Heart left ventricle (tissue), 16 donors: ENCODE results near the gene NR3C1. TPM values are rescaled to one million over a fixed set of nuclear protein-coding genes. Genes with fewer than 3 reads are reported as not detected.

Experiments used
- ATAC-seq, 4 donors: fragments of 200-7000 bp; cut with Tn5 transposase; one replicate each; pipeline ENCODE4 v1.9.1; 2020 to 2022; ENCODE audit warnings: moderate library complexity in 4 of 4, mild to moderate bottlenecking in 3 of 4, moderate number of reproducible peaks in 1 of 4
- DNase-seq, 5 donors: peaks; one replicate each; pipeline ENCODE4 v3.0.0-alpha.2; 2020
- H3K27ac ChIP-seq, 12 donors: fragments of 200-600 bp; sonication (generic) in 4 of 12; one replicate each; pipeline versions ENCODE4 v1.5.0 to v1.8.0; 2016 to 2022; ENCODE audit warnings: mild to moderate bottlenecking in 2 of 12
- H3K27me3 ChIP-seq, 9 donors: fragments of 200-600 bp; sonication (generic) in 2 of 9; one replicate each; pipeline versions ENCODE4 v1.5.1 to v1.8.0; 2016 to 2022; ENCODE audit warnings: mild to moderate bottlenecking in 3 of 9
- H3K36me3 ChIP-seq, 9 donors: fragments of 200-600 bp; sonication (generic) in 2 of 9; one replicate each; pipeline versions ENCODE4 v1.5.0 to v1.8.0; 2018 to 2022; ENCODE audit warnings: mild to moderate bottlenecking in 2 of 9
- H3K4me1 ChIP-seq, 12 donors: fragments of 200-600 bp; sonication (generic) in 4 of 12; one replicate each; pipeline versions ENCODE4 v1.5.0 to v1.8.0; 2016 to 2022; ENCODE audit warnings: mild to moderate bottlenecking in 3 of 12
- H3K4me3 ChIP-seq, 12 donors: fragments of 200-600 bp; sonication (generic) in 4 of 12; one replicate each; pipeline versions ENCODE4 v1.5.0 to v1.8.0; 2017 to 2022; ENCODE audit warnings: mild to moderate bottlenecking in 9 of 12, moderate library complexity in 4 of 12
- H3K9me3 ChIP-seq, 12 donors: fragments of 200-600 bp; sonication (generic) in 4 of 12; one replicate each; pipeline versions ENCODE4 v1.5.0 to v1.8.0; 2016 to 2022; ENCODE audit warnings: mild to moderate bottlenecking in 1 of 12
- CTCF ChIP-seq, 12 donors: fragments of 200-600 bp; sonication (generic) in 4 of 12; IDR thresholded peaks; one replicate each; pipeline versions ENCODE4 v1.5.0 to v1.8.0; 2018 to 2022; ENCODE audit warnings: antibody characterized with exemption in 12 of 12, mild to moderate bottlenecking in 5 of 12
- POLR2A ChIP-seq, 2 donors: fragments of 450-650 bp; IDR thresholded peaks; one replicate each; pipeline ENCODE4 v1.6.1; 2017; ENCODE audit warnings: antibody characterized with exemption in 2 of 2, mild to moderate bottlenecking in 2 of 2, moderate library complexity in 2 of 2
- WGBS, 4 donors: extraction: QIAGEN DNeasy Blood & Tissue Kit in 2 of 4; methylation state at CpG; one replicate each; pipeline versions ENCODE4 v1.1.5 to v1.1.7; 2013 to 2018; 5-methylcytosine and 5-hydroxymethylcytosine counted together
- intact Hi-C, 10 donors: fragments of 100-400 bp; cut with DNase I; formaldehyde crosslinking; loops; one replicate each; pipeline versions ENCODE4 v1.11.1 to v1.14.2; 2022
- polyA plus RNA-seq, 2 donors: library from polyadenylated mRNA; stranded (reverse); fragments of 200-250 nt; gene quantifications; one replicate each; pipeline ENCODE4 v1.2.3, GENCODE V29; 2013
- total RNA-seq, 9 donors: library from RNA; depleted of rRNA in 2 of 9; stranded (reverse); fragments of >200 nt in 2 of 9; fragmentation: NEBNext Ultra II Directional in 3 of 9; extraction: Animal tissue kit (Norgen Biotek cat#: 25700) in 3 of 9; gene quantifications; one replicate each; pipeline versions ENCODE4 v1.1.0 to v1.2.4, GENCODE V29; 2016 to 2023
- donor health status: ischemic (EF 13 %, LVEDD 7.1; RV severe dilation, severe dysfunction).
- donor health status: healthy with polysubstance abuse.
- donor health status: DM: no; HTN: yes; CAD: no.
- donor health status: DM: no; HTN: no; CAD: no.
- donor health status: ischemic (EF 25% LVEDD 6.9; RV normal size, moderate dysfunction).
- donor health status: ischemic (EF 25% LVEDD 5.7; RV mildly dilated, moderate dysfunction).
- donor health status: healthy.
- donor health status: DM: yes; HTN: yes; CAD: no.
- donor health status: ischemic (EF 35%, LVEDD 5.7; RV mildly dilated, moderate dysfunction).
- donor health status: nonischemic (EF 11% LVEDD 7.7; RV severe dilation, severe dysfunction).
- donor health status: DM: yes; HTN: yes; CAD: no.
- donor health status: PGD.
- donor health status: ischemic (EF 29% LVEDD 5.4; RV normal size, mild dysfunction).
- donor health status: nonischemic (EF 23%, LVEDD 6.1; RV moderate dilation, normal function).

Gene NR3C1
- total and polyA plus RNA-seq, 11 donors: 10.4 to 73.7 (median 45.3) TPM

GRCh38 chr5:143440448-143441115 is 37.1 kb upstream of the NR3C1 start:
- intact Hi-C loops: no loop called here
- Histone ChIP-seq H3K9me3 (no peaks in the 10 kb centered on the region), H3K27ac (no peak overlapping the region), H3K36me3 (no peaks in the 10 kb centered on the region), H3K27me3 (no peaks in the 10 kb centered on the region), H3K4me1 (peaks cover 0 to 14% (median 3%) of the 10 kb centered on the region in 12 donors), H3K4me3 (no peak overlapping the region)
- no peak for ATAC-seq
- WGBS, 4 donors: 70 to 83% (median 77%) methylated on average over 2 of the region's 2 CpGs
- no peak for DNase-seq
- no peak for TF ChIP-seq CTCF (IDR thresholded peaks at IDR 0.05)
- no peak for TF ChIP-seq POLR2A (IDR thresholded peaks at IDR 0.05)

- WGBS, 4 donors: 60 to 76% (median 68%) methylated on average over 4 of the region's 4 CpGs
- Histone ChIP-seq H3K27ac (no peak overlapping the region), H3K4me1 (peaks cover 0 to 26% (median 5%) of the 10 kb centered on the region in 12 donors), H3K9me3 (no peaks in the 10 kb centered on the region), H3K36me3 (no peaks in the 10 kb centered on the region), H3K4me3 (no peak overlapping the region), H3K27me3 (no peaks in the 10 kb centered on the region)
- intact Hi-C loops: loop anchor here in 1 of 10 donors (10.0 kb wide), 1 partner anchor 57 kb away; no protein-coding TSS in a partner anchor
- TF ChIP-seq CTCF (IDR thresholded peaks at IDR 0.05) (no peak), POLR2A (IDR thresholded peaks at IDR 0.05) (no peak)
- DNase-seq: peak in 2 of 5 donors; percentile 18 to 50
- ATAC-seq: peak in 3 of 4 donors; percentile 39 to 69 (median 66)
Measured at GRCh38 chr5:143437666-143438273, 34.3 kb upstream of the NR3C1 start.

GRCh38 chr5:143436871-143437270 is 33.4 kb upstream of the NR3C1 start:
- no peaks in the 10 kb centered on the region for H3K9me3 ChIP-seq
- intact Hi-C loops: loop anchor here in 1 of 10 donors (10.0 kb wide), 1 partner anchor 58 kb away; no protein-coding TSS in a partner anchor
- H3K36me3 ChIP-seq: no peaks in the 10 kb centered on the region
- DNase-seq (no peak), ATAC-seq (no peak)
- no peaks in the 10 kb centered on the region for H3K27me3 ChIP-seq
- WGBS, 4 donors: 80 to 86% (median 84%) methylated on average over 2 of the region's 2 CpGs
- H3K27ac ChIP-seq: no peak overlapping the region
- no peak overlapping the region for H3K4me3 ChIP-seq
- H3K4me1 ChIP-seq: peaks cover 0 to 26% (median 5%) of the 10 kb centered on the region in 12 donors
- TF ChIP-seq CTCF (IDR thresholded peaks at IDR 0.05): no peak
- no peak for TF ChIP-seq POLR2A (IDR thresholded peaks at IDR 0.05)

- H3K27ac ChIP-seq: peak overlapping the region in 5 of 12 donors; percentile 5 to 82 (median 39)
- intact Hi-C loops: loop anchor here in 1 of 10 donors (10.0 kb wide), 1 partner anchor 60 kb away; no protein-coding TSS in a partner anchor
- WGBS, 4 donors: 73 to 81% (median 77%) methylated on average over 6 of the region's 6 CpGs
- peaks cover 0 to 26% (median 5%) of the 10 kb centered on the region in 12 donors for H3K4me1 ChIP-seq
- H3K4me3 ChIP-seq: peak overlapping the region in 8 of 12 donors; percentile 4 to 43 (median 21)
- ATAC-seq (peak in 3 of 4 donors; percentile 60 to 77 (median 70)), DNase-seq (peak in 3 of 5 donors; percentile 17 to 28 (median 22))
- no peaks in the 10 kb centered on the region for H3K27me3 ChIP-seq
- no peaks in the 10 kb centered on the region for H3K36me3 ChIP-seq
- no peaks in the 10 kb centered on the region for H3K9me3 ChIP-seq
- no peak for TF ChIP-seq CTCF (IDR thresholded peaks at IDR 0.05)
- TF ChIP-seq POLR2A (IDR thresholded peaks at IDR 0.05): no peak
Measured at GRCh38 chr5:143435210-143435657, 31.7 kb upstream of the NR3C1 start.
